GM19455 (cell line): ENCODE measurements around the gene STK26.
A peak's percentile ranks its signal among the peaks of the same experiment; 100 is the strongest.
"Not testable (repeated sequence)": the region's sequence is repeated elsewhere in the genome, so short reads cannot be mapped to it uniquely, and the experiment has no call there.

Experiments used
- ATAC-seq: cut with Tn5 transposase; IDR thresholded peaks from one replicate; pipeline ENCODE4 v1.9.1; 2021; ENCODE audit not compliant: unreplicated experiment

The STK26 gene

DNA sequence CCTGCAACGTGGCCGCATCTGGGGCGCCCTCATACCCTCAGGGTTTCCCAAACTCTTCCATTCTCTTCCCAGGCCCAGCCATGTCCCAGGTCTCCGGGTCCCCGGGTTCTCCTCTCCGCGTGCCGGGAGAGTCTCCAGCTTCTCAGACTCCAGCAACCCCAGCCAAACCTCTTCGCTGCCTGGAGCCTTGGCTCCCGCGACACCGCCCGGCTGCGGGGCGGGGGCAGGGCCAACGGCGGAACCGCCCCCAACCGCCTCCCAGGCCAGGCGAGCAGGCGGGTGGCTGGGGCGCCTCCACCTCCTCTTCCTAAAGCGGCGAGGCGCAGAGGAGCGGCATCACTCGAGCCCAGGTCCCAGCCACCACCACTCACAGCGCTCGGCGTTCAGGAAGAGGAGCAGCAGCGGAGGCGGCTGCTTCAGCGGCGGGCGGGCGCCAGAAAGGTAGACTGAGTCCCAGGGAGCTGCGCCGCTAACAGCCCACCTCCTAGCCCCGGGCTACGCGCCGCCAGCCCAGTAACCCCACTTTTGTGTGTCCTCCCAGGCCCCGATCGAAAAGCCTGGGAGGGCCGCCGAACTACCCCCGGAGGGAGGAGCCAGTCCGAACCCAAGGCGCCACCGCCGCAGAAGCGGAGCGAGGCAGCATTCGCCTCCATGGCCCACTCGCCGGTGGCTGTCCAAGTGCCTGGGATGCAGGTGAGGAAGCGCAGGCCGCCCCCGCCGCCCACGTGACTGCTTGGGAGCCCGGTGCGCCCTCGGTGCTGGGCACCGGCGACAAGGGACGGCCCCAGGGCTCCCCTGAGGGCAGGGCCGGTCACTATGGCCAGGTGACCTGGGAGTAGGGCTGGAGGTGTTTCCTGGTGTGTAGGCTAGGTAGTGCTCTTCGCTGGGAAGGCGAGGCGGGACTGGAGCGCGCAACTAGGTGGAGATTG, at the start of gene STK26:
TSS of gene STK26 (plus strand) at position 336 of the 929 bp plus-strand sequence. CDS start at position 652, 316 bp downstream.
- ATAC-seq = peak; percentile 83

DNA sequence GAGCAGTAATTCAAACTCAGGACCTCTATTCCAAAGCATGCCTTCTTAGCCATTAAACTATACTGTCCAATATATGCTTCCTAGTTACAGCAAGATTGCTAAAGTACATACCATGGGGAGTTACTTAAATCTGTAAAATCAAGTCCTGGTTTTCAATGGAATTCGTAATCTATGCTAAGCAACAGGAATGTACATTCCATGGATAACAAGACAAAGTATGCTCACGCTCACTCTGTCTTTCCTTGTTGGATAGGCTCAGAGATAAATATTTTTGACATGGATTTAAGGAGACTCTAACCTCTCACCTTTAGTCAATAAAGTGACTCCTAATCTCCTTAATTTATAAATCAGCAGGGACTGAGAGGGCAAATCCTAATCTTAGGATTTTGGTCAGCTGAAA, 47.3 kb upstream of the STK26 start:
- ATAC-seq = no peak

DNA sequence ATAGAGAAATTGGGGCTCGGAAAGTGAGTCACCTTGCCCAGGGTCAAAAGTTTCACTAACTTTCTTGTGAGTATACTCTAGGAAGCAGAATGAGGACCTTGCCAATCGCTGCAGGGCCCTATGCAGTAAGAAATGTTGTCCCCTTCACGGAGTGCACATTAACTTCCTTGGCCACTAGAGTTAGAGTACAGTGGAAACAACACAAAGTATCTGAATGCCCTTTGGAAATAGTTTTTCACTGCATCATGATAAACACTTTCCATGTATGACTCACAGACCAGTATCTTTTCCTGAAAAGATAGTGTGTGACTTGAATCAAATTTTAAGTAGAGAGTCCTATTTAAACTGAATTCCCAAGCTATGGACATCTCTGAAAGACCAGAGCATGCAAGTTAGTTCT, 45.5 kb upstream of the STK26 start:
- ATAC-seq = no peak

DNA sequence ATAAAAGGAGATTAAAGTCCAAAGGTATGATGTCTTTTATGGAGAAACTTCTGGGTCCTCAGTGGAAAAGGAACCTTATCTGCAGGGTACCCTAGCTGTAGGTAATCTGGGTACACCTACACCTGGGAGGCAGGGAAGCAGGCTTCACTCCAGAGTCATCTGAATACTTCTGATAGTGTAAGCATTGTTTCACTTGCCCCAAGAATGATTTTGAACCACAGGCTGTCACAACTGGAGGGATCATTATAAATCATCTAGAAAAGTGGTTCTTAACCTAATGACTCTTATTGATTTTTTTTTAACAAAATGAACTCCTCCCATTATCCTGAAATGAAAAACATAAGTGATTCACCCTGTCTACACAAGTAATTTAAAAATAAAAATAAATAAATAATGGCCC, 44.0 kb upstream of the STK26 start:
- no peak for ATAC-seq

DNA sequence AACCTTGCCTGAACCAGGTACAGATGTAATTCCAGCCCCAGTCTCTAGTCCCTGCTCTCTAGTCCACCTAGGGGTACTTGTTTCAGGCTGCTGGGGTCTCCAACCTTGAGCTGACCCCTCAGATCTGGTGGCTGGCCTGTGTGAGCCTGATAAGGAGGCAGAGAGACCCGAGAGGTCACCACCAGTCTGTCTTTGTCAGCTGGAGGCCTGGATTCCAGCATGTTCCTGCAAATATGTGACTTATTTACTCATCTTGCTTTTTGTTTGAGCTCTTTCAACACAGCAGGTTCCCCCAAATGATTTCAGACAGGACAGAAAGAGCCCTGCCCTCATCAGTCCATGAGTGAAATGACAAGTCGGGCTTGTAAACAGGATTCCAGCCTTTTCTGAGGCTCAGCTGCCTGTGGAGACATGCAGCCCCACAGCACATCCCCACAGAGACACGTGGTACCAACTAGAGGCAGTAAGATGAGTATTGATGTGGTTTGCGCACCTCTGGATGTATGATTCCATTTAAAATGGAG, 37.5 kb upstream of the STK26 start:
- no peak for ATAC-seq

DNA sequence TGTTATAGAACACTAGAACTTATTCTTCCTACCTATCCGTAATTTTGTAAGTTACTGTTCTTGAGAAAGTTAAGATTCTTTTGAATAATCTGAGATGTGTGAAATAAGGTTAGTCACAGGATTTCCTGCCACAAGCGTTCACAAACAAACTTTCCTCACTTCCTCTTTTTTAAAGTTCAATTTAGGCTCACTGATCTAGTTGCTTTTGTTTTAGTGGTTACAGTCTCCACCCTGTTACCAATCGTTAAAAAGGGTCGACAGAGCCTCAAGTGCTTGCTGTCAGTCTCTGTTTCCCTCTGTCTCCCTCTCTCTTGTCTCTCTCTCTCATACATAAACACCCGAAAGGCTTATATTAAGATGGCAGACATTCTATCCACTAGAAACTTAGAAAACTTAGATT, 35.9 kb upstream of the STK26 start:
- ATAC-seq = peak; percentile 99

DNA sequence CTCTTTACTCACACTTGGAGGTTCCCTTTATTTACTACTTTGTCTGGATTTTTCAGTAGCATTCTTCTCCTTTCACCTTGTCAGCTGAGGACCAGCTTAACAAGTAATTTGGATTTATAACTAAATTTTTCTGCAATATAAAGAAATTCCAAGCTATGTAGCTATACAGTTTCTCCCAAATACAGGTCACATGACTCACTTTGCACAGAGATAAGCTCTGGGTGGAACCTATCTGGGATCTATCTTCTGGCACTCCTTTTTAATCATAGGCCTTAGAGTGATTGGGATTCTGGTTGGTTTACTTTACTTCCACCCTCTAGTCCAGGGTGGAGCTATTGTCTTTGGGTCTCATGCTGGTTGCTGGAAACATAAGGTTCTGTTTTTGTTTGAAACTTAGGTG, 34.9 kb upstream of the STK26 start:
- ATAC-seq = no peak

DNA sequence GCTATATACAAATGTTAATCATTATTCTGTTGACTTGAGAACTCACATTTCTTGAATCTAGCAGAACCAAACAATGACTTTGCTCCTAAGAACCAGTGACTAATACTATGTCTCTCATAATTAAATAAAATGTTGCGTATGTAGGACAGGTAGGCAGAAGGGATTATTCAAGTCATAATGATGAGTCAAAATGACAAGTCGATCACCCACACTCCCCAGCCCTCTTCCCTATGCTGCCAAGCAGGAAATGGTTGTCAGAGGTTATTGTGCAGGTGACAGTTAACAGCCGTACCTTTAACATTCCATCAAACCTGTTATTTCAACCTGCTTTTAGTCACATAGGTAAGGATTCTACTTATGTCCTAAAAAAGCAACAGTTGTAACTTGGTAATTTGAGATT, 22.0 kb upstream of the STK26 start:
- no peak for ATAC-seq

DNA sequence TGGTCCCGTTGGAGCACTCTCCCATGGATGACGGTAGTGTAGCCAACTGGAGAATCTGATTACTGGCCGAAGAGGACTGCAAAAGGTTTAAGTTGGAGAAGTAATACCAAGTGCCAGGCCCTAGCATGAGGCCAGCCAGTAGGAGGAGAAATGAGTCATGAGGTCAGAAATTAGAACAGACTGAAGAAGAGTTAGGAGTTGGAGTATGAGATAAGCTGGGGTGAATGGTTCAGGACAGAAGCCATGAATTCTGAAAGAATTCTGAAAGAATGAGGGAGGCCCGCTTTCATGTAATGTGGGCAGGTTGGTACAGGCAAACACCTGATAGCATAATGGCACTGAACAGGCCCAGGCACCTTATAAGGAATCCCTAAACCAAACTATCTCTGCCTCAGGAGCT, 18.4 kb upstream of the STK26 start:
- no peak for ATAC-seq

DNA sequence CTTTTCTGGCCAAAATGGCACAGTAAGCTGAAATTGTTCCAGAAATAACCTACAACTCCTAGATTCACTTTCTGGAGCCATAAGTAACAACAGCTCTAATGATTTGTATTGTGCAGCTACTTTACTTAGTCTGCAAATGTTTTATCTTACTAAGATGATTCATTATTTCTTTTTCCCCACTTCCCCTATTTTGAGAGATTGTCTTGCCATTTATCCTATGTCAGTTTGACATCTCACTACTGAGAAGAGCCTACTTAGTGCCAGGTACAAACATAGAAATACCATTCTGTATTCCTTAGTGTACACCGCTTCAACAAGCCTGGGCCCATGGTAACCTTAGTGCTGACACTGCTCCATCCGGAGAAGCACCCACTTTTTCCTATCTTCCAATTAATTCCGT, 13.8 kb upstream of the STK26 start:
- no peak for ATAC-seq

DNA sequence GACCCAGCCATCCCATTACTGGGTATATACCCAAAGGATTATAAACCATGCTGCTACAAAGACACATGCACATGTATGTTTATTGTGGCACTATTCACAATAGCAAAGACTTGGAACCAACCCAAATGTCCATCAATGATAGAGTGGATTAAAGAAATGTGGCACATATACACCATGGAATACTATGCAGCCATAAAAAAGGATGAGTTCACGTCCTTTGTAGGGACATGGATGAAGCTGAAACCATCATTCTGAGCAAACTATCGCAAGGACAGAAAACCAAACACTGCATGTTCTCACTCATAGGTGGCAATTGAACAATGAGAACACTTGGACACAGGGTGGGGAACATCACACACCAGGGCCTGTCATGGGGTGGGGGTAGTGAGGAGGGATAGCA, 12.9 kb upstream of the STK26 start:
- ATAC-seq = not testable (repeated sequence)

DNA sequence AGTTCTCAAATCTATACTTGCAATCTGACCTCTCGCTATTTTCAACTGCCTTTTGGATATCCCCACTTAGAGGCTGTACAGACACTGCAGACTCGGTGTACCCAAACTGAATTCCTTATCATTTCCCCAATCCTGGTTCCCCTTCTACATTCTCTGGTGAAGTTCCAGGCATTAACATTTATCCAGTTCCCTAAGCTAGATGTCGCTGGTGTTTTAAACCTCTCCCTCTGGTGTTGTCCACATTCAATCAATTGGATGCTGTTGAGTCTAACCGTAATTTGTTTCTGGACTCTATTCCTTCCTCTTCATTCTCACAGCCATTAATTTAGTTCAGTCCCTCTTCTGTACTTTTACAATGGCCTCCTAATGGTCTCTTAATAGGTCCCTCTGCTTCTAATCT, 7.2 kb upstream of the STK26 start:
- ATAC-seq = no peak

DNA sequence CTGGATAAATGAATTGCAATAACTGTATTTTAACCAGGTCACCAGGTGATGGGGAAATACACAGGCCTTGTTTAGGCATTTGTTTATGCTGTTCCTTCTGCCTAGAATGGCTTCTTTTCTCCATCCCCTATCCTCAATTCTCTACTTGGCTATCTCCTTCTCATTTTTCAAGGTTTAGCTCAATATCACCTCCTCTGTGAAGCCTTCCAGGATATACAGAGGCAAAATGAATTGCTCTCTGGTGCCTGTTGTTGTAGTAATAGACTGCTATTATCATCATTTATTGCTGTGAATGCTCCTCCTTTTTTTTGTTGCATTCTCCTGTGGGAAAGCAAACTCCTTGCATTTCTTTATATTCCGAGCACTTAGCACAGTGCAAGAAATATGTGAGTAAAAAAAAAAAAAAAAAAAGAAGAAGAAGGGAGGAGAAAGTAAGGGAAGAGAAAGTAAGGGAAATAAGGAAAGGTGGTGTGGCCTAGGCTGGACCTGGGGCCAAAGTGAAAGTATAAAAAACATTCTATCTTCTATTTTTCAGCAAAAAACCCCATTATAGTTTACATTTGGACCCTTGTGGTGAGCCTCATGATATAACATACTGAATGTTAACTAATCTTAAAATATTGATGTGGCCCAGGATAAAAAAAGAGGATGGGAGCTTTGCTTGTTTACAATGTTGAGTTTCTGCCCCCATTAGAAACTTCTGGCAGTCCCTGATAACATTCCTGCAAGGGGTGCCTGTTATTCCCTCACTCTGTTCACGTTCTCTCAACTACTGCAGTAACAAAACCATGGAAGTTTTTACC, 6.3 kb upstream of the STK26 start:
- no peak for ATAC-seq

DNA sequence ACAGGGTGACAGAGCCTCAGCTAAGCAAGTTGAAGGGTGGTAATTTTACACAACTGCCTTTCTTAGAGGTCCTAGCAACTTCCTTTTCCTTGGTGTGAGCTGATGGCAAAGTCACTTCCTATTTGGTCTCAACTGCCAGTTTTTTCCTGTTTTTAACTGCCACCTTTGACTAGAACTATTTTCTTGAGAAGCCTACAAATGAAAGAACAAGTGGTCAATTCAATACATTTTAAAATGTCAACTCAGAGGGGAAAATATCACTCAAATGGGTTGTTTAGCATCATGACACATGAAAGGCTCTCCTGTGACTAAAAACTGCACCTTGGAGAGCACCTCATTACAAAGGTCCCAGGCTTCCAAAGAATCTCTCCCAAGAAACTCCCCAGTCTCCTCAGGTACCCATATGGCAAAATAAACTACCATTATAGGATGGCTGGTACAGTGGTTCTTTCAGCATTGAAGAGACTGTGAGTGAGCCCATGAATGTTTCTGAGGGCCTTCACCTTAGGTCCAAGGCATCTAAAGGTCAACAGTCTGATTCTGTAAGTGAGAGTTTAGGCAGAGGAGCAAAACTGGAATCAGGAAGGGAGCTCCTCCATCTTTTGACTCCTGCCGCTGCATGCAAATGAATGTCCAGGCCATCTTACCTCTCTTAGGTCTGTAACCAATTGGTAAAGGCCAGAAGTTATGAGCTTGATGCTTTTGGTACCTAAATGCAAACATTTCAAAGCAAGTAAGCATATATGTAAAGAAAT, 5.5 kb upstream of the STK26 start:
- ATAC-seq = no peak

DNA sequence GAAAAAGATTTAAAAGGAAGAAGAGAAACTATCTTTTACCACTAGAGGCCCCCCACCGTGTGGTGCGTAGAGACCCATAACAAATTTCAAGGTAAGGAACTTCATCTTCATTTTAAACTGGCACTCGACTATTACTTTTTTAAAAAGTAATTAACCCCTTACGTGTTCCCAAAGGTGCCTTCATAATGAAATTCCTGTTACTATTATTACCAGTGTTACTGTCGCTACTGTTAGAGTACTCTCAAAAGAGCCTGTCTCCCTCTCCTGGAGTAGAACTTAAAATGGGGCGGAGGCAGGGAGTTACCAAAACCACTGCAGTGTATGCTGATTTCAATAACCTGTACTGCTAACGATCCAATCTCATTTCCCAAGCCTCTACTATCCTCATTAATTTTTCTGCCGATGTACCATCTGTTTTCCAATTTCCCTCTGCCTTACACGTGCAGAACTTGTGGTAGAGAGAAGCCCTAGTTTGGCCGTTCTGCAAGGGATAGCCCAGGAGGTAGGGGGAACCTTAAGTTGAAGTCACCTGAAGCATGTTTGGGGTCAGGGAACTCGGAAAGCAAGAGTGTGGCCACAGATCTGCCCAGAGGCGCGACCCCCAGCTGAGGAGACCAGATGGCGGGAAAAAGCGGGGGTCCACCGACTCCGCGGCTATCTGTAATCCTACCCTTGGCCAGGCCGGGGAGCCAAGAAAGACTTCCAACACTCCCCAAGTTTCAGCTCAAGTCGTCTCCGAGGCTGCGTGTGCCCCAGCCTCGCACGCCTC, 720 bp upstream of the STK26 start:
- peak; percentile 35 for ATAC-seq

DNA sequence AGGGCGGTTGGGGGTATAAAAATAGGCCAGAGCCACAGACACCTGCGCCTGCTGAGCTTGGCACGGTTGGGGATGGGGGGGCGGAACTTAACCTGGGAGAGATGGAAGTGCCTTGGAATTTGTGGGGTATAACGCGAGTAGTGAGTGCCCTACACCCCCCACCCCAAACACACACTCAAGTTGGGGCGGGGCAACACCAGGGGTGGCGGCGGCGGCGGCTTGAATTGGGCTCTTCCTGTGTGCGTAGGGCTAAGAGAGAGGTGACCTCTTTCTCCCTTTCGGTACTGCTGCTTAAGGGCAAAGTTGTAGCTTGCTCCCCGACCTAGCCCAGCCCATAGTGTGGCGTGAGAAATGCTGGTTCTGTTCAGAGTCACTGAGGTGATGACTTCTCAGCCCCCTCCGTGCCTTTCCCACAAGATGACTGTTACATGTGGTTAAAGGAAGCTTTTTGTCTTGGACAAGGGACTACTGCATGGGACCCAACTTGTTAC, 839 bp downstream of the STK26 start:
- ATAC-seq = peak; percentile 52

DNA sequence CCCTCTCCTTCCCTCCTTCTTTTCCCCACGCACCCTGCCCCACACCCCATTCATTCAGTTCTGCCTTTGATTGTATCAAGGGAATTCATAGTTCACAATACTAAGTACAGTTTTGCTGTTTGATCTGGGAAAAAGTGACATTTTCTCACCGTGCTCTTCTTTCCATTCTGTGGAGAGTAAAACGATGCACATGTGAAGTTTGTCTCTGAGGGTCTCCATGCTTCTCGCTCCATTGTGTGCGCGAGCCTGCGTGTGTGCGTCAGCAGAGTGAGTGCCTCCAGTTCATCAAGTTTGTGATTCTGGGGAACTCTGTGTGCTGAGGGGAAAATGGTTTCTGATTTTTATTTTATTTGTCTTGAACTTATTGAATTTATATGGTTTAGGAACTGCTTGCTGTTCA, 1.9 kb downstream of the STK26 start:
- ATAC-seq = no peak

DNA sequence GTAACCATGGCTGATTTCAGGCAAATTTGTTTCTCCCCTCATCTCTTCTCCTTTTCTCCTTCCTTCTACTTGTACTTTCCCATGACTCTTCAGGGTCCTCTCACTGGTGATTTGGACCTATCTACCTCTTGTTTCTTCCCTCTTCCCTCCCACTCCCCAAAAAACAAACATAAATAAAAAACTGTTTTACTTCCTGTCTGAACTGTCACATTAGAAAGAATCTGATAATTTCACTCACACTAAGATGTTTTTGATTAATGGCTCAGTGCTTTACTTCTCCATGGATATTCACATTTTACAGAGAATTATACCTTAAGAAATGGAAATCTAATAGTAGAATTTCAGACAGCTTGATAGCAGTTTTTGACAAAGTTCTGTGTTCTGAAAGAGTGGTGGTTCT, 7.2 kb downstream of the STK26 start:
- ATAC-seq = no peak

DNA sequence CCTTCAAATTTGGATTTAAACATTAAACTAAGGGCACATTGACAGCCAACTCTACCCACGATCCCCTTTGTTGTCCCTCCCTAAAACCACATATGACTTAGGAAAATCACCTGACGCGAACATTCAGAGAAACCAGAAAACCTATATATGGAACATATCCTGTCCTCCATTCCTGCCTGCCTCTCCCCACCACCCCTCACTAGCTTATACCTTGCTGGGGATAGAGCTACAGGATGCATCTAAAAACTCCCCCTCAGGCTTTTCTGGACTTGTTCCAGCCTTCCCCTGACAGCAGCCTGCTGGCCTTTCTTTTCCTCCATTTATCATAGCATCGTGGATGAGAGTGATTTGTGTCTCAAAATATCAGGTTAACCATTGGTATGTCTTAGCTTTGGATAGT, 8.8 kb downstream of the STK26 start:
- ATAC-seq = no peak

DNA sequence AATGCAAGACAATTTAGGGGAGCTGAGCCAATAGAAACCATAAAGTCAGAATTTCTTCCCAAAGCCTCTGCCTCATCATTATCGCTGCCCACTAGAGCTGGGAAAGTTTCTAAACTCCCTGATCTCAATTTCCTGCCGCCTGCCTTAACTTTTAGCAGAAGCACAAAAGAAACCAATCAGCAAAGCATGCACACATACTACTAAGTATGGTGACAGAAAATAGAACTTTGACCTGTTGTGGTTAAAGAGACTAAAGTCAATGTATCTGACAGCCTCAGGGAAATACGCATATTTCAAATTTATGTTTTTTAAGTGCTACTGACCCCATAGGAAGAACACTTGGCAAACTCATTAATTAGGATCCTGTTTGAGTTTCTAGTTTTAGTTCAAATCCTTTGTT, 10.1 kb downstream of the STK26 start:
- ATAC-seq = peak; percentile 71
